ENCODE data around the gene PCGF2. TPM values are rescaled to one million over a fixed set of nuclear protein-coding genes. Genes with fewer than 3 reads are reported as not detected.
"Not testable (repeated sequence)": the region's sequence is repeated elsewhere in the genome, so short reads cannot be mapped to it uniquely, and the experiment has no call there.

Gene PCGF2
- total RNA-seq, 1 donor from 2014 or later, result 20.7 TPM

GRCh38 chr17:38791162-38791561 is 43.0 kb upstream of the PCGF2 start:
- intact Hi-C loops (cut with micrococcal nuclease), result no loop called here
- H3K4me1 ChIP-seq, result peaks cover 37% of the 10 kb centered on the region
- no peaks in the 10 kb centered on the region for H3K27me3 ChIP-seq (ENCODE audit: low read depth)
- H3K4me3 ChIP-seq, result no peak overlapping the region
- no peak for TF ChIP-seq CTCF (IDR thresholded peaks at IDR 0.05; ENCODE audit: borderline replicate concordance)
- no peak for DNase-seq
- no peaks in the 10 kb centered on the region for H3K9me3 ChIP-seq (replicated peaks)
- peaks cover 17% of the 10 kb centered on the region for H3K36me3 ChIP-seq
- no peak overlapping the region for H3K27ac ChIP-seq (replicated peaks)

GRCh38 chr17:38790148-38790707 is 42.1 kb upstream of the PCGF2 start:
- H3K4me1 ChIP-seq, result peaks cover 28% of the 10 kb centered on the region
- H3K36me3 ChIP-seq, result peaks cover 19% of the 10 kb centered on the region
- H3K27me3 ChIP-seq (ENCODE audit: low read depth); H3K9me3 ChIP-seq (replicated peaks); intact Hi-C loops (cut with micrococcal nuclease); DNase-seq; H3K4me3 ChIP-seq; H3K27ac ChIP-seq (replicated peaks): not testable (repeated sequence)

GRCh38 chr17:38789185-38789584 is 41.0 kb upstream of the PCGF2 start:
- no peak for DNase-seq
- H3K9me3 ChIP-seq (replicated peaks), result no peaks in the 10 kb centered on the region
- no peak overlapping the region for H3K4me3 ChIP-seq
- peaks cover 29% of the 10 kb centered on the region for H3K36me3 ChIP-seq
- TF ChIP-seq CTCF (IDR thresholded peaks at IDR 0.05; ENCODE audit: borderline replicate concordance), result no peak
- H3K27me3 ChIP-seq (ENCODE audit: low read depth), result no peaks in the 10 kb centered on the region
- H3K27ac ChIP-seq (replicated peaks), result no peak overlapping the region
- peaks cover 24% of the 10 kb centered on the region for H3K4me1 ChIP-seq
- intact Hi-C loops (cut with micrococcal nuclease), result no loop called here

GRCh38 chr17:38787999-38788398 is 39.9 kb upstream of the PCGF2 start:
- intact Hi-C loops (cut with micrococcal nuclease); H3K27me3 ChIP-seq (ENCODE audit: low read depth); H3K4me3 ChIP-seq; DNase-seq; H3K9me3 ChIP-seq (replicated peaks); H3K27ac ChIP-seq (replicated peaks): not testable (repeated sequence)
- H3K36me3 ChIP-seq, result peaks cover 41% of the 10 kb centered on the region
- H3K4me1 ChIP-seq, result peaks cover 24% of the 10 kb centered on the region

GRCh38 chr17:38786372-38786771 is 38.2 kb upstream of the PCGF2 start:
- Histone ChIP-seq H3K36me3 (peaks cover 55% of the 10 kb centered on the region), H3K4me3 (no peak overlapping the region), H3K27ac (replicated peaks) (no peak overlapping the region), H3K27me3 (ENCODE audit: low read depth) (no peaks in the 10 kb centered on the region), H3K9me3 (replicated peaks) (no peaks in the 10 kb centered on the region), H3K4me1 (peaks cover 24% of the 10 kb centered on the region)
- TF ChIP-seq CTCF (IDR thresholded peaks at IDR 0.05; ENCODE audit: borderline replicate concordance), result no peak
- intact Hi-C loops (cut with micrococcal nuclease), result no loop called here
- no peak for DNase-seq

GRCh38 chr17:38783227-38783626 is 35.1 kb upstream of the PCGF2 start:
- H3K27me3 ChIP-seq (ENCODE audit: low read depth), result no peaks in the 10 kb centered on the region
- intact Hi-C loops (cut with micrococcal nuclease), result no loop called here
- peaks cover 86% of the 10 kb centered on the region for H3K36me3 ChIP-seq
- DNase-seq, result no peak
- H3K9me3 ChIP-seq (replicated peaks), result no peaks in the 10 kb centered on the region
- H3K27ac ChIP-seq (replicated peaks), result no peak overlapping the region
- H3K4me1 ChIP-seq, result no peaks in the 10 kb centered on the region
- no peak overlapping the region for H3K4me3 ChIP-seq
- no peak for TF ChIP-seq CTCF (IDR thresholded peaks at IDR 0.05; ENCODE audit: borderline replicate concordance)

All from left ventricle myocardium inferior (tissue), 1 donor.